ENCODE results near the gene SLC6A9. TPM values are rescaled to one million over a fixed set of nuclear protein-coding genes. Genes with fewer than 3 reads are reported as not detected.
A peak's percentile ranks its signal among the peaks of the same experiment; 100 is the strongest.

The SLC6A9 gene
- total and polyA plus RNA-seq, 2 of the 8 experiments (the other 6 are each of a cell fraction or from before 2014, with no cell fraction given), result 20.2 to 24.2 TPM

DNA sequence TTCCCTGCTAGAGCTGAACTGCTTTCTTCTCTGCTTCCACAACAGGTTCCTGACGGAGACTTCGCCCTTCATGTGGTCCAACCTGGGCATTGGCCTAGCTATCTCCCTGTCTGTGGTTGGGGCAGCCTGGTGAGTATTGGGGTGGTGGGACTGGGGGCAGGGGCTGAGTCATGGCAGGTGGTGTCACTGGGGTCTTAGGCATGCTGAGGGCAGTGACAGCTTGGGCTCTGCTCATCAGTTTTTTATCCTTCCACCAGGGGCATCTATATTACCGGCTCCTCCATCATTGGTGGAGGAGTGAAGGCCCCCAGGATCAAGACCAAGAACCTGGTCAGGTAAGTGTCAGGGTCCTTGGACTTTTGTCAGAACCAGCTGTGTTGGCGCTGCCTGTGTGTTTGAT is 55.2 kb downstream of the SLC6A9 start:
- Histone ChIP-seq H2BK20ac (ENCODE audit: low read length) (no peak overlapping the region), H4K8ac (ENCODE audit: extremely low read depth, insufficient read depth, low read length) (no peak overlapping the region), H3K23me2 (ENCODE audit: low read depth, low read length) (peaks cover 27% of the 10 kb centered on the region), H2BK12ac (ENCODE audit: low read depth, low read length) (no peak overlapping the region), H3K9me3 (ENCODE audit: insufficient read depth in 2 of 2, low read depth in 1 of 2, low read length in 1 of 2) (no peaks in the 10 kb centered on the region), H3K14ac (ENCODE audit: insufficient read length) (no peak overlapping the region), H3K79me2 (ENCODE audit: control insufficient read depth in 1 of 2, insufficient read depth in 2 of 2, low read length in 2 of 2) (peaks cover 0 to 26% of the 10 kb centered on the region in 2 experiments; a peak in 2 of 4 replicates), H2BK120ac (replicated peaks; ENCODE audit: low read depth, low read length) (no peak overlapping the region), H3K23ac (ENCODE audit: insufficient read length) (no peak overlapping the region), H2AK5ac (ENCODE audit: low read depth, low read length) (no peak overlapping the region), H2BK15ac (ENCODE audit: low read length) (no peak overlapping the region), H3K27me3 (replicated peaks in 1 of 4; ENCODE audit: control insufficient read depth in 3 of 4, extremely low read depth in 1 of 4, insufficient read depth in 3 of 4, low read length in 3 of 4) (no peaks in the 10 kb centered on the region), H3K18ac (ENCODE audit: extremely low read depth, low read length) (no peak overlapping the region), H4K20me1 (replicated peaks in 1 of 2; ENCODE audit: control insufficient read depth in 1 of 2, insufficient read depth in 2 of 2, low read length in 2 of 2) (peaks cover 4 to 24% of the 10 kb centered on the region in 2 experiments), H3K56ac (replicated peaks; ENCODE audit: insufficient read length, low read depth, low read length) (no peak overlapping the region), H3K4me2 (ENCODE audit: insufficient read depth in 1 of 2, low read depth in 2 of 2, low read length in 2 of 2) (peak overlapping the region; percentile 81 to 85), H4K5ac (ENCODE audit: insufficient read length, low read depth, low read length) (no peak overlapping the region), H3K36me3 (ENCODE audit: control insufficient read depth in 2 of 4, insufficient read depth in 4 of 4, low read length in 3 of 4) (peaks cover 2 to 33% (median 17%) of the 10 kb centered on the region in 4 experiments; a peak in 7 of 8 replicates), H3K4ac (replicated peaks; ENCODE audit: insufficient read length, low read depth, low read length) (no peak overlapping the region), H2AFZ (ENCODE audit: low read length) (no peak overlapping the region), H3K9ac (replicated peaks in 1 of 4; ENCODE audit: extremely low read depth in 1 of 4, low read depth in 3 of 4, low read length in 3 of 4) (peak overlapping the region in 1 of 4 experiments; percentile 60; a peak in 2 of 7 replicates), H3K4me1 (replicated peaks in 1 of 4; ENCODE audit: control insufficient read depth in 3 of 4, insufficient read depth in 4 of 4, low read length in 3 of 4) (peaks cover 4 to 22% (median 16%) of the 10 kb centered on the region in 4 experiments), H3K79me1 (ENCODE audit: low read depth, low read length) (peaks cover 19% of the 10 kb centered on the region), H4K91ac (replicated peaks; ENCODE audit: insufficient read length, low read length) (no peak overlapping the region), H2BK5ac (ENCODE audit: low read depth, low read length) (no peak overlapping the region), H3K4me3 (ENCODE audit: extremely low read depth in 1 of 4, insufficient read depth in 2 of 4, low read depth in 3 of 4, low read length in 4 of 4) (peak overlapping the region; percentile 79 to 88 (median 82); a peak in 6 of 8 replicates), H3K27ac (ENCODE audit: low read depth, low read length) (no peak overlapping the region)
- DNase-seq (ENCODE audit: low read depth in 1 of 2, low spot score in 2 of 2) (no peak), FAIRE-seq (no peak)
- TF ChIP-seq SIN3A (conservative IDR thresholded peaks at IDR 0.05 in 1 of 2, IDR thresholded peaks at IDR 0.05 in 1 of 2; ENCODE audit: low read depth in 1 of 2, low read length in 2 of 2), result peak in 1 of 2 experiments; percentile 16; a peak in 1 of 4 replicates
- TF ChIP-seq EZH2 (IDR thresholded peaks at IDR 0.05; ENCODE audit: low read depth, low read length, severe bottlenecking), result no peak
- ChIA-PET CTCF (ENCODE audit: partially characterized antibody) (interaction anchor here (0.6 to 5.0 kb wide), 9 partner anchors 13 to 215 kb away, joined by 3 to 34 read pairs (median 4); partner anchors contain the start of gene CCDC24), POLR2A (ENCODE audit: partially characterized antibody) (interaction anchor here (1.0 to 12.9 kb wide), 11 partner anchors 14 to 316 kb away, joined by 3 to 189 read pairs (median 4); partner anchors contain the start of genes CCDC24 and SLC6A9)
- 81% methylated on average over 4 of the region's 4 CpGs; no CpG with 5 or more reads in 1 of the 2 experiments for WGBS, 2 experiments (ENCODE audit: extremely low coverage in 1 of 2, insufficient coverage in 1 of 2, insufficient read length in 1 of 2, insufficient replicate concordance in 2 of 2, low coverage in 1 of 2, low lambda C conversion rate in 2 of 2, missing lambda C conversion rate in 1 of 2)

Data from H1 (cell line).